ENCODE data around the gene SLC37A2. TPM values are rescaled to one million over a fixed set of nuclear protein-coding genes. Genes with fewer than 3 reads are reported as not detected.
"Not testable (repeated sequence)": the region's sequence is repeated elsewhere in the genome, so short reads cannot be mapped to it uniquely, and the experiment has no call there.

The SLC37A2 gene
- total RNA-seq, 1 experiment from 2014 or later, result 5.1 TPM

DNA sequence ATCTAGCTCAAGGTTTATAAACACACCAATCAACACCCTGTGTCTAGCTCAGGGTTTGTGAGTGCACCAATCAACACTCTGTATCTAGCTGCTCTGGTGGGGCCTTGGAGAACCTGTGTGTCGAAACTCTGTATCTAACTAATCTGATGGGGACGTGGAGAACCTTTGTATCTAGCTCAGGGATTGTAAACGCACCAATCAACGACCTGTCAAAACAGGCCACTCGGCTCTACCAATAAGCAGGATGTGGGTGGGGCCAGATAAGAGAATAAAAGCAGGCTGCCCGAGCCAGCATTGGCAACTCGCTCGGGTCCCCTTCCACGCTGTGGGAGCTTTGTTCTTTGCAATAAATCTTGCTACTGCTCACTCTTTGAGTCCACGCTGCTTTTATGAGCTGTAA, 27.0 kb downstream of the SLC37A2 start:
- not testable (repeated sequence) for H3K4me3 ChIP-seq (replicated peaks in 1 of 2; ENCODE audit: low read depth in 1 of 2, low read length in 2 of 2); H3K9ac ChIP-seq (ENCODE audit: low read length); H3K9me3 ChIP-seq (ENCODE audit: control insufficient read depth in 1 of 2, insufficient read depth in 1 of 2, low read depth in 1 of 2, low read length in 2 of 2); H3K36me3 ChIP-seq (ENCODE audit: control insufficient read depth in 1 of 2, insufficient read depth in 2 of 2, low read length in 2 of 2); H3K9me2 ChIP-seq (ENCODE audit: insufficient read depth); H4K20me1 ChIP-seq (ENCODE audit: insufficient read depth); H3K79me2 ChIP-seq (ENCODE audit: insufficient read depth, low read length); H3K4me2 ChIP-seq (ENCODE audit: low read length); H3K27ac ChIP-seq (ENCODE audit: low read depth, low read length); BruUV-seq (replicated peaks); ATAC-seq; H3K27me3 ChIP-seq (ENCODE audit: insufficient read depth, low read length); H2AFZ ChIP-seq (ENCODE audit: low read depth, low read length, poor library complexity, severe bottlenecking); DNase-seq (ENCODE audit: low read depth, low spot score)
- RAD21 ChIA-PET (ENCODE audit: low non-redundant PET in 1 of 2, low total read pairs in 2 of 2, uncharacterized antibody in 2 of 2, unreplicated experiment in 2 of 2), result interaction anchor here in 1 of 2 experiments (1.4 kb wide), 1 partner anchor 255 kb away, joined by 4 read pairs; no protein-coding TSS in a partner anchor
- H3K4me1 ChIP-seq (ENCODE audit: control insufficient read depth in 1 of 2, insufficient read depth in 2 of 2, low read length in 2 of 2), result peaks cover 9 to 34% of the 10 kb centered on the region in 2 experiments; a peak in 3 of 4 replicates
- CTCF ChIA-PET, result interaction anchor here (0.9 to 4.3 kb wide), 10 partner anchors 9 to 339 kb away, joined by 3 to 36 read pairs (median 10); partner anchors contain the start of gene TMEM218
- POLR2A ChIA-PET, result interaction anchor here (1.5 to 2.5 kb wide), 2 partner anchors 7 to 34 kb away, joined by 4 to 11 read pairs; no protein-coding TSS in a partner anchor
- intact Hi-C loops (cut with micrococcal nuclease), result loop anchor here (2.0 kb wide), 2 partner anchors 127 to 255 kb away; no protein-coding TSS in a partner anchor

DNA sequence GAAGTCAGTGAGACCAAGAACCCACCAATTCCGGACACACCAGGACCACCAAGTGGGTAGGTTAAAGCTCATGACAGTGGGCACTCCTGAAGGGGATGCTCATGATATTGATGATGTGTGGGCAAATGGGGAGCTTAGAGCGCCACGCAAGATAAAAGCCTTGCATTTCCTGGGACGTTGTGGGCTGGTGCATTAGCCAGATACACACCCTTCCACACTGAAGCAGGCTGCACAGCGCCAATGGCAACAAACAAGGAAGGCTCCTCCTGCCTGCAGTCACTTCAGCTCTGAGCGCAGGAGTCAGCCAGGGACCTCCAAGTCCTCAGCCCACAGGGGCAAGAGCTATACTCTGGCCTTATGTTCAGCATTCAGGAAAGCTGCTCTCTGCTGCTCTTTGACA, 27.7 kb downstream of the SLC37A2 start:
- no peaks in the 10 kb centered on the region for H3K9me2 ChIP-seq (ENCODE audit: insufficient read depth)
- H2AFZ ChIP-seq (ENCODE audit: low read depth, low read length, poor library complexity, severe bottlenecking), result no peak overlapping the region
- CTCF ChIA-PET, result interaction anchor here (0.6 to 4.3 kb wide), 25 partner anchors 9 to 1103 kb away, joined by 3 to 36 read pairs (median 4); partner anchors contain the start of gene TMEM218
- no peak overlapping the region for H3K9ac ChIP-seq (ENCODE audit: low read length)
- DNase-seq (ENCODE audit: low read depth, low spot score), result no peak
- H3K9me3 ChIP-seq (ENCODE audit: control insufficient read depth in 1 of 2, insufficient read depth in 1 of 2, low read depth in 1 of 2, low read length in 2 of 2), result no peaks in the 10 kb centered on the region
- H3K4me1 ChIP-seq (ENCODE audit: control insufficient read depth in 1 of 2, insufficient read depth in 2 of 2, low read length in 2 of 2), result peaks cover 9 to 34% of the 10 kb centered on the region in 2 experiments; a peak in 3 of 4 replicates
- intact Hi-C loops (cut with micrococcal nuclease), result loop anchor here (1.0 to 2.0 kb wide), 8 partner anchors 50 to 783 kb away; no protein-coding TSS in a partner anchor
- POLR2A ChIA-PET, result interaction anchor here (1.2 to 2.5 kb wide), 3 partner anchors 8 to 34 kb away, joined by 3 to 11 read pairs (median 4); partner anchors contain the start of gene TMEM218
- H4K20me1 ChIP-seq (ENCODE audit: insufficient read depth), result no peaks in the 10 kb centered on the region
- H3K4me3 ChIP-seq (replicated peaks in 1 of 2; ENCODE audit: low read depth in 1 of 2, low read length in 2 of 2), result no peak overlapping the region
- H3K27me3 ChIP-seq (ENCODE audit: insufficient read depth, low read length), result no peaks in the 10 kb centered on the region
- no peak overlapping the region for H3K4me2 ChIP-seq (ENCODE audit: low read length)
- peak; percentile 15 for ATAC-seq
- TF ChIP-seq RAD21 (IDR thresholded peaks at IDR 0.05; ENCODE audit: low read depth), result no peak
- no peak for TF ChIP-seq ZFX (IDR thresholded peaks at IDR 0.05)
- no peak for TF ChIP-seq YY1 (IDR thresholded peaks at IDR 0.05; ENCODE audit: extremely low read depth, insufficient replicate concordance, low read depth, low read length)
- TF ChIP-seq, protein P1, sequence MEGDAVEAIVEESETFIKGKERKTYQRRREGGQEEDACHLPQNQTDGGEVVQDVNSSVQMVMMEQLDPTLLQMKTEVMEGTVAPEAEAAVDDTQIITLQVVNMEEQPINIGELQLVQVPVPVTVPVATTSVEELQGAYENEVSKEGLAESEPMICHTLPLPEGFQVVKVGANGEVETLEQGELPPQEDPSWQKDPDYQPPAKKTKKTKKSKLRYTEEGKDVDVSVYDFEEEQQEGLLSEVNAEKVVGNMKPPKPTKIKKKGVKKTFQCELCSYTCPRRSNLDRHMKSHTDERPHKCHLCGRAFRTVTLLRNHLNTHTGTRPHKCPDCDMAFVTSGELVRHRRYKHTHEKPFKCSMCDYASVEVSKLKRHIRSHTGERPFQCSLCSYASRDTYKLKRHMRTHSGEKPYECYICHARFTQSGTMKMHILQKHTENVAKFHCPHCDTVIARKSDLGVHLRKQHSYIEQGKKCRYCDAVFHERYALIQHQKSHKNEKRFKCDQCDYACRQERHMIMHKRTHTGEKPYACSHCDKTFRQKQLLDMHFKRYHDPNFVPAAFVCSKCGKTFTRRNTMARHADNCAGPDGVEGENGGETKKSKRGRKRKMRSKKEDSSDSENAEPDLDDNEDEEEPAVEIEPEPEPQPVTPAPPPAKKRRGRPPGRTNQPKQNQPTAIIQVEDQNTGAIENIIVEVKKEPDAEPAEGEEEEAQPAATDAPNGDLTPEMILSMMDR (IDR thresholded peaks at IDR 0.05 in 2 of 3, conservative IDR thresholded peaks at IDR 0.05 in 1 of 3; ENCODE audit: borderline replicate concordance in 1 of 3, insufficient read depth in 1 of 3, low read depth in 2 of 3, low read length in 2 of 3), result no peak
- TF ChIP-seq ZNF274 (IDR thresholded peaks at IDR 0.05; ENCODE audit: low read depth, low read length), result no peak
- TF ChIP-seq SIN3A (IDR thresholded peaks at IDR 0.05; ENCODE audit: low read depth), result no peak
- no peak for TF ChIP-seq POLR2A (IDR thresholded peaks at IDR 0.05; ENCODE audit: borderline replicate concordance, extremely low read depth, insufficient read depth, insufficient read length)
- TF ChIP-seq, protein P2, sequence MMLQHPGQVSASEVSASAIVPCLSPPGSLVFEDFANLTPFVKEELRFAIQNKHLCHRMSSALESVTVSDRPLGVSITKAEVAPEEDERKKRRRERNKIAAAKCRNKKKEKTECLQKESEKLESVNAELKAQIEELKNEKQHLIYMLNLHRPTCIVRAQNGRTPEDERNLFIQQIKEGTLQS (IDR thresholded peaks at IDR 0.05), result no peak
- TF ChIP-seq TCF7L2 (IDR thresholded peaks at IDR 0.05; ENCODE audit: borderline replicate concordance, extremely low read depth, insufficient read depth, insufficient read length), result no peak
- TF ChIP-seq ELF1 (IDR thresholded peaks at IDR 0.05; ENCODE audit: borderline replicate concordance, low read depth), result no peak
- TF ChIP-seq, protein P3, sequence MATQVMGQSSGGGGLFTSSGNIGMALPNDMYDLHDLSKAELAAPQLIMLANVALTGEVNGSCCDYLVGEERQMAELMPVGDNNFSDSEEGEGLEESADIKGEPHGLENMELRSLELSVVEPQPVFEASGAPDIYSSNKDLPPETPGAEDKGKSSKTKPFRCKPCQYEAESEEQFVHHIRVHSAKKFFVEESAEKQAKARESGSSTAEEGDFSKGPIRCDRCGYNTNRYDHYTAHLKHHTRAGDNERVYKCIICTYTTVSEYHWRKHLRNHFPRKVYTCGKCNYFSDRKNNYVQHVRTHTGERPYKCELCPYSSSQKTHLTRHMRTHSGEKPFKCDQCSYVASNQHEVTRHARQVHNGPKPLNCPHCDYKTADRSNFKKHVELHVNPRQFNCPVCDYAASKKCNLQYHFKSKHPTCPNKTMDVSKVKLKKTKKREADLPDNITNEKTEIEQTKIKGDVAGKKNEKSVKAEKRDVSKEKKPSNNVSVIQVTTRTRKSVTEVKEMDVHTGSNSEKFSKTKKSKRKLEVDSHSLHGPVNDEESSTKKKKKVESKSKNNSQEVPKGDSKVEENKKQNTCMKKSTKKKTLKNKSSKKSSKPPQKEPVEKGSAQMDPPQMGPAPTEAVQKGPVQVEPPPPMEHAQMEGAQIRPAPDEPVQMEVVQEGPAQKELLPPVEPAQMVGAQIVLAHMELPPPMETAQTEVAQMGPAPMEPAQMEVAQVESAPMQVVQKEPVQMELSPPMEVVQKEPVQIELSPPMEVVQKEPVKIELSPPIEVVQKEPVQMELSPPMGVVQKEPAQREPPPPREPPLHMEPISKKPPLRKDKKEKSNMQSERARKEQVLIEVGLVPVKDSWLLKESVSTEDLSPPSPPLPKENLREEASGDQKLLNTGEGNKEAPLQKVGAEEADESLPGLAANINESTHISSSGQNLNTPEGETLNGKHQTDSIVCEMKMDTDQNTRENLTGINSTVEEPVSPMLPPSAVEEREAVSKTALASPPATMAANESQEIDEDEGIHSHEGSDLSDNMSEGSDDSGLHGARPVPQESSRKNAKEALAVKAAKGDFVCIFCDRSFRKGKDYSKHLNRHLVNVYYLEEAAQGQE (IDR thresholded peaks at IDR 0.05; ENCODE audit: low read depth), result no peak
- H3K27ac ChIP-seq (ENCODE audit: low read depth, low read length), result no peak overlapping the region
- BruUV-seq (replicated peaks), result no TSS peak
- H3K79me2 ChIP-seq (ENCODE audit: insufficient read depth, low read length), result no peaks in the 10 kb centered on the region
- RAD21 ChIA-PET (ENCODE audit: low non-redundant PET in 1 of 2, low total read pairs in 2 of 2, uncharacterized antibody in 2 of 2, unreplicated experiment in 2 of 2), result interaction anchor here (0.6 to 1.4 kb wide), 11 partner anchors 8 to 338 kb away, joined by 3 to 5 read pairs (median 4); no protein-coding TSS in a partner anchor
- H3K36me3 ChIP-seq (ENCODE audit: control insufficient read depth in 1 of 2, insufficient read depth in 2 of 2, low read length in 2 of 2), result no peaks in the 10 kb centered on the region

All from HCT116 (cell line).